Hematopoietic multipotent progenitor cell treated with erythropoietin and hydrocortisone succinate and interleukin-3 and kit ligand, for 8 days (in vitro differentiated cells): ENCODE data around the gene CHN2.

Experiments
- DNase-seq: peaks from one replicate; pipeline ENCODE4 v3.0.0-alpha.2; 2015

CHN2 gene

GRCh38 chr7:29413626-29414136, 219.1 kb downstream of the CHN2 start:
- no peak for DNase-seq

GRCh38 chr7:29414216-29414615, 219.6 kb downstream of the CHN2 start:
- no peak for DNase-seq

DNA sequence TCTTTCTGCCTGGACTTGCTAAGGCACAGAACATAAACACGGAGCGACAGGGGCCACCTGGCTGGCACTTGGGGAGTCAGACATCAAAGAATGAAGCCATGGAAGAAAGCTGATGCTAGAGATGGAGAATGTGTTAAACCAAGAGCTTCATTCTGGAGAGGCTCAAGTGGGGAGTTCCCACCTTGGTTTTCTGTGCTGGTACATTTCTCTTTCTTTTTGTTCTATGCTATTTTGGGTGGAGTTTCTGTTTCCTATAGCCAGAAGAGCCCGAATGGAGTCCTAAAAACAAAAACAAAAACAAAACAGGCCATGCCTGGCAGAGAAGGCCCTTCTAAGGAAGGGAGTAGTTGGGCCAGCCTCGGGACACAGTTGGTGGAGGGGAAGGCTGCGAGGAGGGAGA, 220.6 kb downstream of the CHN2 start:
- no peak for DNase-seq

DNA sequence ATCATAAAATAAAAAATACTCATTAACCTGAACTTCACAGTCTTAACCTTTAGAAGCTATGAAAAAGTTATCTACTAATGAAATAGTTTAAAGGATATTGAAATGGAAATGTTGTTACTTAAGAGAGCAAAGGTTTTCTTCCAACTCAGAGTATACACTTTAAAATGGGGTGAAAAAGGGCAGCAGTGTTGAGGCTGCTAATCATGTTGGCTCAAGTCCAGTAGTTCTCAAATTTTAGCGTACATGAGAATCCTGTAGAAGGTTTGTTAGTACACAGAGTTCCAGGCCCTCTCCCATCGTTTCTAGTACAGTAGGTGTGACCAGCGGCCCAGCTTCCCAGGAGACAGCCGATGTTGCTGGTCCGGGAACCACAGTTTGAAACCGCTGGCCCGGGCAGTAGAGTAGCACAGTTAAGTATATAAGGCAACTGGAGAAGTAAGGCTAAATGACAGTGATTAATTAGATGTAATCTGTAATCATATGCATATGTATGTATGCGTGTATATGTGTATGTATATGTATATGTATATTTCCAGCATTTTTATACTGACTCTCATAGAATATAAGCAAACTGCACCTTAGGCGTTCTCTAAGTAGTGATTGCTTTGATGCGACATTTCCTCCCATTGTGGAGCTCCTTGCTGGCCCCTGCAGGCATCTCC, 221.8 kb downstream of the CHN2 start:
- no peak for DNase-seq

- no peak for DNase-seq
Measured at GRCh38 chr7:29416938-29417305, 222.3 kb downstream of the CHN2 start.

DNA sequence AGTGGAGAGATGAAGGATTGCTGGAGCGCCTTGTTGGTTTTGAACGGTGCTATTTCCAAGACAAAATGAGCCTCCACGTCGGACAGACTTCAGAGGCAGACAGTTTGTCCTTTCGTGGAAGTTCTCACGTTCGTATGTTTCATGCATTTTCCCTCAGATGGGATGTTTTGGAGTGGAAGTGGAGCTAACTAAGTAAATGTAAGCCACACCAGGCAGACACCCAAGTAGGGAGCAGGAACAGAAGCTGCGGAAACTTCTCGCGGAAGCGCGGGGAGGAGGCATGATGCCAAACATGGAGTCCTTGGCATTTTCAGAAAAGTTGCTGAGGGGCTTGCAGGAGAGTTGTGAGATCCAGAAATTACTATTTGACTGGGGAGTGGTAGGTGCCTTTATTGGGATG, 223.5 kb downstream of the CHN2 start:
- no peak for DNase-seq

GRCh38 chr7:29418651-29419050, 224.1 kb downstream of the CHN2 start:
- DNase-seq = no peak

- no peak for DNase-seq
Measured at GRCh38 chr7:29420011-29420410, 225.4 kb downstream of the CHN2 start.

DNA sequence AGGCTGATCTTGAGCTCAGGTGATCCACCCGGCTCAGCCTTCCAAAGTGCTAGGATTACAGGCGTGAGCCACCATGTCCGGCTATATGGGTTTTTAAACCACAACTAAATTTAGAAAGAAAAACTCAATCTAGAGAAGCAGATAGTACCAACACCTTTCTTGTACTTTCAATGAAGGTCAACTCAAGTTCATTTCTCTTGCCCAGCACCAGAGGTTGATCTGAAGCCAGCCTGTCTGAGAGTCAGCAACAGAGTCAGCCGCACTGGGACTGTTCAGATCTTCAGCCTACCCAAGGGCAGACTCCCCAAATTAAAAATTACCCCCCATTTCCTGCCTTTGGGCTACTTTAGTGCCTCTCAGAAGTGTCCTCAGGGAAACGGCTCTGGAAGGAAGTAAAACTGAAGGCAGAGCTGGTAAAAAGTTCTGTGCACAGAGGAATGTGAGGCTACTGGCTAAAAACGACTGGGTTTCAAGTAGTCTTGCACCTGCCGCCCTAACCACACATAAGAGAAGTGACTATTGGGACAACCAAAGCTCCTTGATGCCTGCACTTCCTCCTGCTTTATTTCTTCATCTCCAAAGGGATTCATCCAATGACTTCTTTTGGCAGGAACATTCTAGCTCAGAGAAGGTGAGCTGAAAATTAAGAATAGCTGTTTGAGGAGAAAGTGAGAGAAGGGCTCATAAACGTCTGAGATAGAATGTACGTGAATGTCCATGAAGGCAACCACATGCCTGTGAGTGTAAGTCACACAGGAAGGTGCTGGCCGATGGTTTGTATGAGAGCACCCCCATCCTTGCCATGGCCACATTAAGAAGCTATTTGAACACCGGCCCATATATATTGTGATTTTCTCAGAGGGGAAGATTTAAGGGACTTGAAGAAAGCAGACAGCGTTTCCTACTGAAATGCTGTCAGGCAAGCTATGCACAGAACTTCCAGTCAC, 226.7 kb downstream of the CHN2 start:
- DNase-seq = no peak

DNA sequence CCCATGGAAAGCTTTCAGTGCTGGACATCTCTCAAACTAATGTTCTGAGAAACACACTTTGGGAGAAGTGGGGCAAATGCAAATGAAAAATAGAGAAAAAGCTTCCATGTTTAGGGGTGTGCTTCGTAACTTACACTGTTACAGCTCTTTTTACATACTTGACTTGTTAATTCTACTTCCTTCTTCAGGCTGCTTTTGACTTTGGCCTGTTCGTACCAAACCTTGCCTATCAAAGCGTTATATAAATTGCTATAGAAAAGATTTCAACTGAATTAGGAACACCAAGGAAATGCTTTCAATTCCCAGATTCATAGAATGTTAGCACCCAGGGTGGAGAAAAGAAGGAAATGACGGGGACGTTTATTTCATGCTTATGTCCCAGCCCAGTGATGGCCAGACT, 228.3 kb downstream of the CHN2 start:
- no peak for DNase-seq

GRCh38 chr7:29424295-29424983, 229.9 kb downstream of the CHN2 start:
- DNase-seq = no peak

GRCh38 chr7:29424984-29425309, 230.4 kb downstream of the CHN2 start:
- DNase-seq = no peak

- no peak for DNase-seq
Measured at GRCh38 chr7:29426587-29426986, 232.0 kb downstream of the CHN2 start.

GRCh38 chr7:29429401-29429800, 234.8 kb downstream of the CHN2 start:
- DNase-seq = no peak

DNA sequence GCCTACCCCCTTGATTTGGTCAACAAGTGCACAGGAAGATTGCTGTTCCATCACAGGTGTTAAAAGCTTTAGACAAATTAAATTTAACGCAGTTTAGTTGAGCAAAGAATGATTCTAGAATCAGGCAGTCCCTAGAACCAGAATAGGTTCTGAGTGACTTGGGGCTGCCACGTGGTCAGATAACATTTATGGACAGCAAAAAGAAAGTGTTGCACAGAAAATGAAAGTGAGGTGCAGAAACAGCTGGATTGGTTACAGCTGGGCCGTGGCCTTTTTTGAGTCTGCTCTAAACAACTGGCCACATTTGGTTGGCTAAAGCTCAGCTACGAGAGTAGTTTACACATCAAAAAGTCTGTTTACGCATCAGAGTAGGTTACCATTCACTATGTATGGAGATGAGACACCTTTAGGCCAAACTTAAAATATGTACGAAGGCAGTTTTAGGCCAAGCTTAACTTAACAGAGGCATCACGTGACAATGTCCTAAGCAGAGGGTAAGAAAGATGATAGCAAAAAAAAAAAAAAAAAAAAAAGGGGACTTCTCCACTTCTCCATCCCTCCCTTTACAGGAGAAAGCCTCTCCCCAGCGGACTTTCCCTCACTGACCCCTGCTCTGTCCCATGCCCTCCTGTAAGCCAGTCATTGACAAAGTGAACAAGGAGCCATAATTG, 235.8 kb downstream of the CHN2 start:
- DNase-seq = no peak

GRCh38 chr7:29431686-29432085, 237.1 kb downstream of the CHN2 start:
- DNase-seq = no peak

- no peak for DNase-seq
Measured at GRCh38 chr7:29432721-29433120, 238.1 kb downstream of the CHN2 start.

DNA sequence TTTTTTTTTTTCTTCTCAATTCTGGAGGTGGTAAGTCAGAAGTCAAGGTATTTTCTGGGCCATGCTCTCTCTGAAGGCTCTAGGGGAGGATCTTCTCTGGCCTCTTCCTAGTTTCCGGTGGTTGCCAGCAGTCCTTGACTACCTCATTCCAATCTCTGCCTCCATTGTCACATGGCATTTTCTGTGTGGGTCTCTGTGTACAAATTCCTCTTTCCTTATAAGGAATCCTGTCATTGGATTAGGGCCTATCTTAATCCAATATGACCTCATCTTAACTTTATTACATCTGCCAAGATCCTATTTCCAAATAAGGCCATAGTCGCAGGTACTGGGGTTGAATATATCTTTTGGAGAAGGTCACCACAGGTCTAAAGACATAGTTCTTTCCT, 239.8 kb downstream of the CHN2 start:
- no peak for DNase-seq

GRCh38 chr7:29435167-29435566, 240.6 kb downstream of the CHN2 start:
- no peak for DNase-seq

GRCh38 chr7:29435902-29436301, 241.3 kb downstream of the CHN2 start:
- DNase-seq = no peak

DNA sequence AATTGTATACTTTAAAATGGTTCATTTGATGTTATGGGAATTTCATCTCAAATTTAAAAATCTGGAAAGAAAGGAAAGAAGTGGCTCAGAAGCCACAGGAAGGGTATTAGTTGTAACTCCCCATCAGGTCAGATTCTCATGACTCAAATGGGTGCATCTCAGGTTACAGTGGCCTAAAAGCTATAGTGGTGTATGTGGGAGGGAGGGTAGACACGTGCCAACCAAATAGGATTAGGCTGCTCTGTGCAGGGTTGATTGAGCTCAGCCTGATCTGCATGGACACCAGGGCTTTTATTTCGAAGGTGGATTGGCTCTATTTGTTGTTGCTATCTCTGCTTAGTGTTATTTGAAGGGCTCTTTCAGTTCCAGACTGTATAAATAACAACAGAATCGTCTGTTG, 247.6 kb downstream of the CHN2 start:
- no peak for DNase-seq

- DNase-seq = peak; percentile 2
Measured at GRCh38 chr7:29443552-29443951, 249.0 kb downstream of the CHN2 start.

DNA sequence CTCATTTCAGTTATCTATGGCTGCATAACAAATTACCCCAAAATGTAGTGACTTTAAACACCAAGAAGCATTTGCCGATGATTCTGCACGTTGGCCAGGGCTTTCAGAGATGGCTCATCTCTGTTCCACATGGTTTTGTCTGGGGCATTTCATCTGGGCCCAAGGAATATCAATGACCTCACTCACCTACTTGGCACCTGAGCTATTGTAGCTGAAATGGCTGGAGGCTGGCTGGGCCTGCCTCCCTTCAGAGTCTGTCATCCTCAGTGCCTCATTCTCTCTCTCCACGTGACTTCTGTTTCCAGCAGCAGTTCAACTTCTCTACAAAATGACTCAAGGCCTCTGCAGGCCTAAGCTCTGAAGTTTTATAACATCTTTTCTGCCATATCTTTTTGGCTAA, 249.7 kb downstream of the CHN2 start:
- DNase-seq = no peak
